Measurements from ENCODE around the gene NRG2. TPM values are rescaled to one million over a fixed set of nuclear protein-coding genes. Genes with fewer than 3 reads are reported as not detected.

The NRG2 gene
- total RNA-seq, 4 donors from 2014 or later = 4.5 to 7.0 (median 5.4) TPM

DNA sequence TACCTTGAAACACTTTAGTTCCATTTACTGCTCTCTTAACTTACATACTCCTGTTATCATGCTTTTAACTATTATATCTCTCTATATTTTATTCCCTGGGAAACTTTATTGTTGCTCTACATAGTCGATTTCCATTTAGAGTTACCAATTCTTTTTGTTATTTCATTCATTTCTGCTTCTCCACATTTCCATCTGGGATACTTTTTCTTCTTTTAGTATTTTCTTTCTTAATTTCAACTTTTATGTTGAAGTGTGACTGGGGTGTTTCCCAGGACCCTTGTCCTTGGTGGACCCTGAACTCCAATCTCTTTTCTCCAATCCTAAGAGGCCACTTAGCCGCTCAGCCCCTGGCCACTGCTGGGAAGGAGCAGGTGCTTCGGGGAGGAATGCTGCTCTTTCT is 211.5 kb downstream of the NRG2 start:
- no peaks in the 10 kb centered on the region for H3K27me3 ChIP-seq
- no peaks in the 10 kb centered on the region for H3K4me1 ChIP-seq
- H3K4me3 ChIP-seq = no peak overlapping the region
- WGBS = 68% methylated on average over 3 of the region's 3 CpGs
- H3K36me3 ChIP-seq = no peaks in the 10 kb centered on the region
- TF ChIP-seq POLR2A (IDR thresholded peaks at IDR 0.05) (no peak), EP300 (IDR thresholded peaks at IDR 0.05) (no peak), POLR2AphosphoS5 (IDR thresholded peaks at IDR 0.05) (no peak)
- TF ChIP-seq, protein P1, sequence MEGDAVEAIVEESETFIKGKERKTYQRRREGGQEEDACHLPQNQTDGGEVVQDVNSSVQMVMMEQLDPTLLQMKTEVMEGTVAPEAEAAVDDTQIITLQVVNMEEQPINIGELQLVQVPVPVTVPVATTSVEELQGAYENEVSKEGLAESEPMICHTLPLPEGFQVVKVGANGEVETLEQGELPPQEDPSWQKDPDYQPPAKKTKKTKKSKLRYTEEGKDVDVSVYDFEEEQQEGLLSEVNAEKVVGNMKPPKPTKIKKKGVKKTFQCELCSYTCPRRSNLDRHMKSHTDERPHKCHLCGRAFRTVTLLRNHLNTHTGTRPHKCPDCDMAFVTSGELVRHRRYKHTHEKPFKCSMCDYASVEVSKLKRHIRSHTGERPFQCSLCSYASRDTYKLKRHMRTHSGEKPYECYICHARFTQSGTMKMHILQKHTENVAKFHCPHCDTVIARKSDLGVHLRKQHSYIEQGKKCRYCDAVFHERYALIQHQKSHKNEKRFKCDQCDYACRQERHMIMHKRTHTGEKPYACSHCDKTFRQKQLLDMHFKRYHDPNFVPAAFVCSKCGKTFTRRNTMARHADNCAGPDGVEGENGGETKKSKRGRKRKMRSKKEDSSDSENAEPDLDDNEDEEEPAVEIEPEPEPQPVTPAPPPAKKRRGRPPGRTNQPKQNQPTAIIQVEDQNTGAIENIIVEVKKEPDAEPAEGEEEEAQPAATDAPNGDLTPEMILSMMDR (IDR thresholded peaks at IDR 0.05) = no peak
- no peak overlapping the region for H3K27ac ChIP-seq
- no peak for DNase-seq (ENCODE audit: low spot score in 2 of 2)
- no peaks in the 10 kb centered on the region for H3K9me3 ChIP-seq

DNA sequence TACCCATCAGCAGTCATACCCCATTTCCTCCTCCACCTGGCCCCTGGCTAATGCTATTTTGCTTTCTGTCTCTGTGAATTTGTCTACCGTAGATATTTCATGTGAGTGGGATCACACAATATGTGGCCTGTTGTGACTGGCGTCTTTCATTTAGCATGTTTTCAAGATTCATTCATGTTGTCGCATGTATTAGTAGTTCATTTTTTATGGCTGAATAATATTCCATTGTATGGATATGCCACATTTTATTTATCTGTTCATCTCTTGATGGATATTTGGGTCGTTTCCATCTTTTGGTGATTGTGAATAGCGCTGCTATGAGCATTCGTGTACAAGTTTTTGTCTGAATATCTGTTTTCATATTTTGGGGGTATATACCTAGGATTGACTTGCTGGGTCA is 213.6 kb downstream of the NRG2 start:
- TF ChIP-seq POLR2AphosphoS5 (IDR thresholded peaks at IDR 0.05) = no peak
- TF ChIP-seq, protein P1 (IDR thresholded peaks at IDR 0.05) = no peak
- no peak for TF ChIP-seq EP300 (IDR thresholded peaks at IDR 0.05)
- TF ChIP-seq POLR2A (IDR thresholded peaks at IDR 0.05) = no peak
- WGBS = 90% methylated on average over 6 of the region's 6 CpGs
- Histone ChIP-seq H3K27me3 (no peaks in the 10 kb centered on the region), H3K4me1 (no peaks in the 10 kb centered on the region), H3K27ac (no peak overlapping the region), H3K9me3 (no peaks in the 10 kb centered on the region), H3K4me3 (no peak overlapping the region), H3K36me3 (no peaks in the 10 kb centered on the region)
- no peak for DNase-seq (ENCODE audit: low spot score in 2 of 2)

DNA sequence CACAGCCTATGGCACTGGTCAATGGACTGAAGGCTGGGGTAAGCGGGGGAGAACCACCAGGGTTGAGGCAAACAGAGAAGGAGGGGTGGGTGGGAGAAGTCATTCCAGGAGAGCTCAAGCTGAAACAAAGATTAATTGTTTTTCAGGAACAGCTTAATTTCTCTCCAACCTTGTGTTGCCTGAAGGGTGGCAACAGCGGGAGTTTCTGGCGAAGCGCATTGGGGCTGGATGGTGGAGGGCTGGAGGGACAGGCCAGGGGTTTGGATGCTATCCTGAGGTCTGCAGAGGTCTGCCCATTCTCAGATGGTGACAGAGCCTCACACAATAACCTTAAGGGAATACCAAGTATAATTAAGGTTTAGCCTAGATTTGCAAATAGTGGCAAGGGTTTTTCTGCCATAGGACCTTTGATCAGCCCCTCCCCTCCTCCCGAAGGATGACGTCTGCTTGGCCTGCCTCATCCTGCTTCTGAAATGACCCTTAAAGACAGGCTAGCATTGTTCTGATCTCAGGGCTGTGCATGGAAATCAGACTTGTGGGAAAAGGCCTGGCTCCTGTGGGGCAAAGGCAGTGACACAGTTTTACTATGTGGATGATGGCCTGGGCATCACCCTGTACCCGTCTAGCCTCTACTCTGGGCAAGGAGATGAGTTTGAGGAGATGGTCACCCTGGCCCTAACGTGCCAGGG is 214.7 kb downstream of the NRG2 start:
- no peak for DNase-seq (ENCODE audit: low spot score in 2 of 2)
- Histone ChIP-seq H3K4me3 (no peak overlapping the region), H3K27me3 (no peaks in the 10 kb centered on the region), H3K4me1 (no peaks in the 10 kb centered on the region), H3K36me3 (no peaks in the 10 kb centered on the region), H3K27ac (no peak overlapping the region), H3K9me3 (no peaks in the 10 kb centered on the region)
- no peak for TF ChIP-seq EP300 (IDR thresholded peaks at IDR 0.05)
- TF ChIP-seq, protein P1 (IDR thresholded peaks at IDR 0.05) = no peak
- TF ChIP-seq POLR2A (IDR thresholded peaks at IDR 0.05) = no peak
- no peak for TF ChIP-seq POLR2AphosphoS5 (IDR thresholded peaks at IDR 0.05)
- WGBS = 71% methylated on average over 8 of the region's 8 CpGs

DNA sequence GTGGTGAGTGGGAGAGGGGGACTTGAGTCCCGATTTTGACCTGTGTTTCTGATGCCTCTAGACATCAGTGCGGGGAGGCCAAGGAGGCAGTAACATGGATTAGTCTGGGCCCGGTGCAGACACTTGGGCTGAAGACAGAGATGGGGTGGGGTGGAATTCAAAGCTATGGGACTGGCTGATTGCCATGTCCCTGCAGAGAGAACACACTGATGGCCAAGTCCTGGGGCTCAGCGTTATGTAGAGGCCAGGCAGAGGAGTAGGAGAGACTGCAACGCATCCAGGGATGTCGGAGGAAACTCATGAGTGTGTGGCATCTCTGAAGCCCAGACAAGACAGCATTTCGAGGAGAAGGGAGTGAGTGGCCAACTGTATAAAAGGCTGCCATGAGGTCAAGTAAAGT is 217.4 kb downstream of the NRG2 start:
- no peaks in the 10 kb centered on the region for H3K27me3 ChIP-seq
- H3K27ac ChIP-seq = no peak overlapping the region
- no peaks in the 10 kb centered on the region for H3K9me3 ChIP-seq
- no peak for DNase-seq (ENCODE audit: low spot score in 2 of 2)
- no peak for TF ChIP-seq EP300 (IDR thresholded peaks at IDR 0.05)
- TF ChIP-seq, protein P1 (IDR thresholded peaks at IDR 0.05) = no peak
- no peak for TF ChIP-seq POLR2A (IDR thresholded peaks at IDR 0.05)
- TF ChIP-seq POLR2AphosphoS5 (IDR thresholded peaks at IDR 0.05) = no peak
- no peaks in the 10 kb centered on the region for H3K36me3 ChIP-seq
- 82% methylated on average over 7 of the region's 7 CpGs for WGBS
- H3K4me1 ChIP-seq = no peaks in the 10 kb centered on the region
- H3K4me3 ChIP-seq = no peak overlapping the region

DNA sequence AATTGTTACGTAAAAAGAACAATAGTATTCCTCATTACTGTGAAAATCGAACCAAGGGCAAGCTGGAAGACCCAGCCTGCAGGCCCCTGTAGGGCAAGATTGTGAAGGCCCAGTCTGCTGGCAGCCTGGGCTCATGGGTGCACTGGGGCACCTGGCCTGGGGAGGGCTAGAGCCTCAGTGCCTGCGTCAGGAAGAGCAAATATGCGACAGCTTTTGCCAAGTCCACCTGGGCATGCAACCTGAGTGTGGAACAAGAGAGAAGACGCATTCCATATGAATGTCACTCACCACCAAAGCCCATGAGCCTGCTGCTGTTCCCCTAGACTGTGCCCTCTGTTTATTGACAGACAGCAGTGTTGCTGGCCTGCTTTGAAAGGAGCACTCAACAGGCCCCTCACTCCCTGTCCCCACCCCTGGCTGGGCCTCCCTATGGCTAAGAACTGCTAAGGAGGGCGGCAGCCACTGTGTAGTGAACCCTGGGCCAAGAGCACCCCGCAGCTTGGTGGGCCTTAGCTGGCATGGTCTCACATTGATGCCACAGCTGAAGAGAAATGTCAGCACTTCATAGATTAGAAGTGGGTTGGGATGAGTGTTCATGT is 219.2 kb downstream of the NRG2 start:
- no peak for DNase-seq (ENCODE audit: low spot score in 2 of 2)
- TF ChIP-seq EP300 (IDR thresholded peaks at IDR 0.05) (no peak), POLR2A (IDR thresholded peaks at IDR 0.05) (no peak)
- TF ChIP-seq, protein P1 (IDR thresholded peaks at IDR 0.05) = no peak
- H3K4me1 ChIP-seq = no peaks in the 10 kb centered on the region
- H3K9me3 ChIP-seq = no peaks in the 10 kb centered on the region
- no peak overlapping the region for H3K27ac ChIP-seq
- WGBS = 92% methylated on average over 7 of the region's 7 CpGs
- no peaks in the 10 kb centered on the region for H3K36me3 ChIP-seq
- no peak overlapping the region for H3K4me3 ChIP-seq
- no peaks in the 10 kb centered on the region for H3K27me3 ChIP-seq
